Endothelial cell of umbilical vein (primary cell): Measurements from ENCODE around the gene TRIM37. TPM values are rescaled to one million over a fixed set of nuclear protein-coding genes. Genes with fewer than 3 reads are reported as not detected.

ENCODE experiments used
- BruUV-seq: library from RNA; stranded (reverse); fragments of 400-500 nt; replicated peaks from 2 replicates; lab custom pipeline; 2021; lab: Mats Ljungman, UMichigan
- CTCF ChIA-PET: fragments of 300-600, 350-600 bp; sonication (Branson Sonifier 250); formaldehyde crosslinking; loops from one replicate; lab custom pipeline; 2021; ENCODE audit warnings: antibody characterized with exemption, inconsistent platforms; lab: Charles Lee
- POLR2A ChIA-PET: fragments of 300-600, 350-600 bp; sonication (Branson Sonifier 250); formaldehyde crosslinking; loops from one replicate; lab custom pipeline; 2021; ENCODE audit warnings: antibody characterized with exemption, inconsistent platforms; lab: Charles Lee
- DNase-seq: peaks from one replicate; pipeline ENCODE4 v3.0.0-alpha.2; 2011; ENCODE audit warnings: low read depth, low spot score
- FAIRE-seq: peaks from 2 replicates; lab custom pipeline; 2011; peaks lifted over from hg19 to GRCh38; lab: Jason Lieb, UNC
- H2AFZ ChIP-seq: 2 replicates; pipeline ENCODE4 v1.6.0; 2012; ENCODE audit warnings: low read depth, low read length, control low read depth, inconsistent platforms
- H3K27ac ChIP-seq: 2 replicates; pipeline ENCODE4 v1.5.1; 2011; ENCODE audit warnings: low read depth, mild to moderate bottlenecking, control low read depth, low read length, moderate library complexity; ENCODE audit not compliant: insufficient read depth
- H3K27me3 ChIP-seq, 2 experiments: 2 replicates each; pipeline versions ENCODE4 v1.6.0 to v1.6.1; 2011; ENCODE audit warnings: low read length in 2 of 2, mixed read lengths in 1 of 2; ENCODE audit not compliant: control insufficient read depth in 2 of 2, insufficient read depth in 2 of 2
- H3K36me3 ChIP-seq, 2 experiments: 2 replicates in 1 of 2; 3 replicates in 1 of 2; pipeline ENCODE4 v1.5.1; 2011; ENCODE audit warnings: low read length in 2 of 2, mild to moderate bottlenecking in 1 of 2, moderate library complexity in 1 of 2; ENCODE audit not compliant: control insufficient read depth in 2 of 2, insufficient read depth in 2 of 2; ENCODE audit errors: extremely low read depth in 1 of 2
- H3K4me1 ChIP-seq: 3 replicates; pipeline ENCODE4 v1.5.1; 2011; ENCODE audit warnings: mild to moderate bottlenecking, low read length; ENCODE audit not compliant: control insufficient read depth, insufficient read depth; ENCODE audit errors: extremely low read depth
- H3K4me2 ChIP-seq: 2 replicates; pipeline ENCODE4 v1.6.1; 2011; ENCODE audit warnings: low read length, control low read depth, mixed read lengths; ENCODE audit not compliant: insufficient read depth
- H3K4me3 ChIP-seq, 3 experiments: fragments of 200-600 bp in 1 of 3; sonication (generic), shearing (Covaris generic) in 1 of 3; replicated peaks in 1 of 3; 2 replicates each; pipeline ENCODE4 v1.5.1; 2011 to 2016; ENCODE audit warnings: control low read depth in 3 of 3, low read length in 3 of 3, mild to moderate bottlenecking in 2 of 3, inconsistent platforms in 1 of 3, low read depth in 1 of 3, moderate library complexity in 1 of 3; ENCODE audit not compliant: insufficient read depth in 1 of 3
- H3K79me2 ChIP-seq: 2 replicates; pipeline ENCODE4 v1.6.0; 2012; ENCODE audit warnings: low read length, inconsistent platforms; ENCODE audit not compliant: control insufficient read depth, insufficient read depth
- H3K9ac ChIP-seq: replicated peaks from 2 replicates; pipeline ENCODE3; 2011; ENCODE audit warnings: low read length, control low read depth; ENCODE audit not compliant: insufficient read depth; ENCODE audit errors: extremely low read depth
- H3K9me1 ChIP-seq: replicated peaks from 3 replicates; pipeline ENCODE4 v1.6.0; 2011; ENCODE audit warnings: mild to moderate bottlenecking, low read length; ENCODE audit not compliant: control insufficient read depth, insufficient read depth; ENCODE audit errors: extremely low read depth
- H3K9me3 ChIP-seq: replicated peaks from 2 replicates; pipeline ENCODE4 v1.5.1; 2012; ENCODE audit warnings: low read length, inconsistent platforms; ENCODE audit not compliant: control insufficient read depth, insufficient read depth
- H4K20me1 ChIP-seq: replicated peaks from 2 replicates; pipeline ENCODE3; 2011; ENCODE audit warnings: mild to moderate bottlenecking, low read length; ENCODE audit not compliant: control insufficient read depth, insufficient read depth; ENCODE audit errors: extremely low read depth
- EZH2 ChIP-seq: IDR thresholded peaks from 2 replicates; pipeline ENCODE4 v1.6.1; 2012; ENCODE audit warnings: borderline replicate concordance, low read depth, mild to moderate bottlenecking, moderate library complexity, low read length, inconsistent platforms; ENCODE audit not compliant: severe bottlenecking
- FOS ChIP-seq: IDR thresholded peaks from 2 replicates; pipeline ENCODE4 v1.6.1; 2011; ENCODE audit warnings: mild to moderate bottlenecking, low read length, moderate library complexity, borderline replicate concordance; ENCODE audit not compliant: insufficient read depth
- GATA2 ChIP-seq: IDR thresholded peaks from 2 replicates; pipeline ENCODE4 v1.7.0; 2011; ENCODE audit warnings: low read depth, mild to moderate bottlenecking, moderate library complexity, mixed read lengths, low read length; ENCODE audit not compliant: insufficient read length, insufficient read depth
- JUN ChIP-seq: IDR thresholded peaks from 2 replicates; pipeline ENCODE4 v1.6.1; 2011; ENCODE audit warnings: borderline replicate concordance, low read depth; ENCODE audit not compliant: insufficient read length, insufficient read depth
- MYC ChIP-seq: IDR thresholded peaks from one replicate; pipeline ENCODE4 v1.6.1; 2011; ENCODE audit warnings: mild to moderate bottlenecking, low read depth, low read length
- POLR2A ChIP-seq: IDR thresholded peaks from 2 replicates; pipeline ENCODE4 v1.6.1; 2012; ENCODE audit warnings: low read depth, mild to moderate bottlenecking, control low read depth, low read length
- POLR2AphosphoS5 ChIP-seq: IDR thresholded peaks from 2 replicates; pipeline ENCODE4 v1.6.1; 2012; ENCODE audit warnings: low read depth, mild to moderate bottlenecking, control low read depth, low read length, moderate library complexity; ENCODE audit not compliant: insufficient read depth
- dilution Hi-C: fragments of 300-500 bp; cut with MboI; formaldehyde crosslinking; loops from one replicate; pipeline ENCODE4 v1.15.0; 2019; ENCODE audit warnings: low sequenced_read_pairs; ENCODE audit not compliant: extremely low pct_ligation_motif_present
- intact Hi-C: fragments of 100-400 bp; cut with micrococcal nuclease; formaldehyde crosslinking; loops from one replicate; pipeline ENCODE4 v1.10.0; 2022
- polyA plus RNA-seq, 4 experiments: library from polyadenylated mRNA; depleted of rRNA in 3 of 4; stranded (reverse) in 3 of 4; unstranded in 1 of 4; fragments of >200 nt; gene quantifications; 2 replicates each; pipeline versions ENCODE4 v1.2.1 to v1.2.3, GENCODE V29; 2011 to 2012; ENCODE audit warnings: missing spikeins in 1 of 4
- total RNA-seq: library from RNA; stranded (reverse); gene quantifications from 2 replicates; pipeline ENCODE4 v1.2.3, GENCODE V29; 2021
- TF ChIP-seq, protein P1 (sequence below), 2 donors: IDR thresholded peaks; 1 replicate in 1 of 2; 2 replicates in 1 of 2; pipeline ENCODE4 v1.5.1; 2011; ENCODE audit warnings: low read length in 2 of 2, mild to moderate bottlenecking in 2 of 2, moderate library complexity in 2 of 2, control low read depth in 1 of 2, inconsistent platforms in 1 of 2, low read depth in 1 of 2; ENCODE audit not compliant: insufficient read depth in 1 of 2; ENCODE audit errors: extremely low read depth in 1 of 2
- TF ChIP-seq, protein P2 (sequence below): IDR thresholded peaks from 2 replicates; pipeline ENCODE4 v1.6.1; 2011; ENCODE audit not compliant: insufficient read depth, insufficient read length

Gene TRIM37
- total and polyA plus RNA-seq, 2 donors (not counting 3 experiments of a cell fraction or from before 2014, with no cell fraction given): 18.8 to 41.9 TPM

DNA sequence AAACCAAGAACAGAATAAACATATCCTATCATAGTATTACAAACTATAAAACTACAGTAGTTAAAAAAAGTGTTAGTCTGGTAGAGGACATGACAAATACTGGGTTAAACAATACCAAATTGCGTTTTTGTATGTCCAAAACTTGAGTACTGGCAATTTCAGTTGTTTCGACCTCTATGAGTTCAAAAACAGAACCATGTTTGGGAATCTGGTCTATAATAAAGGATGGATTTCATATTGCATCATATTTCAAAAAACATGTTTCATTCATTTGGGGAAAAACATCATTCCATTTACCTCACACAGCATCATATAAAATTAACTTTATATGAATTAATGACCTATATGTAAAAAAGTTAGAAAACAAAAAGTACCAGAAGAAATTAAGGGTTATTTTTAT, 81.8 kb downstream of the TRIM37 start:
- TF ChIP-seq MYC: no peak
- no peak for TF ChIP-seq POLR2A
- TF ChIP-seq POLR2AphosphoS5: no peak
- TF ChIP-seq, protein P1, sequence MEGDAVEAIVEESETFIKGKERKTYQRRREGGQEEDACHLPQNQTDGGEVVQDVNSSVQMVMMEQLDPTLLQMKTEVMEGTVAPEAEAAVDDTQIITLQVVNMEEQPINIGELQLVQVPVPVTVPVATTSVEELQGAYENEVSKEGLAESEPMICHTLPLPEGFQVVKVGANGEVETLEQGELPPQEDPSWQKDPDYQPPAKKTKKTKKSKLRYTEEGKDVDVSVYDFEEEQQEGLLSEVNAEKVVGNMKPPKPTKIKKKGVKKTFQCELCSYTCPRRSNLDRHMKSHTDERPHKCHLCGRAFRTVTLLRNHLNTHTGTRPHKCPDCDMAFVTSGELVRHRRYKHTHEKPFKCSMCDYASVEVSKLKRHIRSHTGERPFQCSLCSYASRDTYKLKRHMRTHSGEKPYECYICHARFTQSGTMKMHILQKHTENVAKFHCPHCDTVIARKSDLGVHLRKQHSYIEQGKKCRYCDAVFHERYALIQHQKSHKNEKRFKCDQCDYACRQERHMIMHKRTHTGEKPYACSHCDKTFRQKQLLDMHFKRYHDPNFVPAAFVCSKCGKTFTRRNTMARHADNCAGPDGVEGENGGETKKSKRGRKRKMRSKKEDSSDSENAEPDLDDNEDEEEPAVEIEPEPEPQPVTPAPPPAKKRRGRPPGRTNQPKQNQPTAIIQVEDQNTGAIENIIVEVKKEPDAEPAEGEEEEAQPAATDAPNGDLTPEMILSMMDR (IDR thresholded peaks at IDR 0.05; ENCODE audit: extremely low read depth in 1 of 2, insufficient read depth in 1 of 2, low read depth in 1 of 2, low read length in 2 of 2): no peak
- TF ChIP-seq EZH2: no peak
- TF ChIP-seq FOS: no peak
- TF ChIP-seq JUN: no peak
- TF ChIP-seq, protein P2, sequence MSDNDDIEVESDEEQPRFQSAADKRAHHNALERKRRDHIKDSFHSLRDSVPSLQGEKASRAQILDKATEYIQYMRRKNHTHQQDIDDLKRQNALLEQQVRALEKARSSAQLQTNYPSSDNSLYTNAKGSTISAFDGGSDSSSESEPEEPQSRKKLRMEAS: no peak
- TF ChIP-seq GATA2: no peak
- Histone ChIP-seq H4K20me1 (no peaks in the 10 kb centered on the region), H3K4me2 (no peak overlapping the region), H3K4me1 (no peaks in the 10 kb centered on the region), H3K9ac (no peak overlapping the region), H3K9me1 (no peaks in the 10 kb centered on the region), H3K9me3 (no peaks in the 10 kb centered on the region), H3K4me3 (no peak overlapping the region), H3K27me3 (no peaks in the 10 kb centered on the region), H3K79me2 (peaks cover 2% of the 10 kb centered on the region), H2AFZ (no peak overlapping the region), H3K27ac (no peak overlapping the region), H3K36me3 (peaks cover 3 to 4% of the 10 kb centered on the region in 2 experiments)
- DNase-seq (no peak), FAIRE-seq (no peak)
- dilution Hi-C loops (no loop called here), intact Hi-C loops (no loop called here)
- ChIA-PET POLR2A (no interaction called here), CTCF (no interaction called here)
- BruUV-seq: no TSS peak
